Breast epithelium (tissue), 3 donors: ENCODE measurements around the gene ADGRL3.

Source experiments
- CTCF ChIP-seq, 3 donors: fragments of 450-650 bp; IDR thresholded peaks; one replicate each; pipeline ENCODE4 v1.5.1; 2016 to 2017; ENCODE audit warnings: antibody characterized with exemption in 3 of 3, mild to moderate bottlenecking in 3 of 3, moderate library complexity in 3 of 3
- POLR2A ChIP-seq: fragments of 450-650 bp; IDR thresholded peaks from one replicate; pipeline ENCODE4 v1.6.1; 2016; ENCODE audit warnings: antibody characterized with exemption, mild to moderate bottlenecking, moderate library complexity
- POLR2AphosphoS5 ChIP-seq, 3 donors: sonication (generic); formaldehyde crosslinking; IDR thresholded peaks; one replicate each; pipeline ENCODE4 v1.6.1; 2017; ENCODE audit warnings: antibody characterized with exemption in 3 of 3

- TF ChIP-seq POLR2AphosphoS5 (IDR thresholded peaks at IDR 0.05) (no peak), CTCF (IDR thresholded peaks at IDR 0.05) (no peak), POLR2A (no peak)
Observed at GRCh38 chr4:61994036-61994435, 793.9 kb downstream of the ADGRL3 start.
